Measurements from ENCODE around the gene TRIM28.
A peak's percentile ranks its signal among the peaks of the same experiment; 100 is the strongest.

Gene TRIM28

DNA sequence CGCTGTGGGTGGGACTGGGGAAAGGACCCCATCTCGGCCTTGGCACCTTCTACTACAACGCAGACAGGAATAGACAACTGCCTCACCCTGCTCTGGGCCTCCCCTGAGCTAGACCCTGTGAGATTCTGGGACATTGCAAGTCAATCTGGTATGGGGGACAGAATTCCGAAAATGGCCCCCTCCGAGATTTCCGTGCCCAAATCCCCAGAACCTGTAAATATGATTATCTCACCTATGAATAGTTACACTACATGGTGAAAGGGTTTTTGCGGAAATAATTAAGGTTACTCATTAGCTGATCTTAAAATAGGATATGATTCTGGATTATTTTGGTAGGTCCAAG is 23.6 kb upstream of the TRIM28 start:
- H3F3A ChIP-seq (ENCODE audit: low read depth), result no peaks in the 10 kb centered on the region
- peaks cover 35% of the 10 kb centered on the region for H3K79me2 ChIP-seq (ENCODE audit: insufficient read depth, low read length)
- no peaks in the 10 kb centered on the region for H3K36me3 ChIP-seq (ENCODE audit: insufficient read depth, low read length)
- H3K27me3 ChIP-seq (ENCODE audit: insufficient read depth, low read length, poor library complexity, severe bottlenecking), result no peaks in the 10 kb centered on the region
- H3K9ac ChIP-seq (ENCODE audit: low read depth, low read length, poor library complexity, severe bottlenecking), result peak overlapping the region; percentile 97
- TF ChIP-seq EZH2phosphoT487 (IDR thresholded peaks at IDR 0.05; ENCODE audit: borderline replicate concordance), result no peak
- TF ChIP-seq, protein P1, sequence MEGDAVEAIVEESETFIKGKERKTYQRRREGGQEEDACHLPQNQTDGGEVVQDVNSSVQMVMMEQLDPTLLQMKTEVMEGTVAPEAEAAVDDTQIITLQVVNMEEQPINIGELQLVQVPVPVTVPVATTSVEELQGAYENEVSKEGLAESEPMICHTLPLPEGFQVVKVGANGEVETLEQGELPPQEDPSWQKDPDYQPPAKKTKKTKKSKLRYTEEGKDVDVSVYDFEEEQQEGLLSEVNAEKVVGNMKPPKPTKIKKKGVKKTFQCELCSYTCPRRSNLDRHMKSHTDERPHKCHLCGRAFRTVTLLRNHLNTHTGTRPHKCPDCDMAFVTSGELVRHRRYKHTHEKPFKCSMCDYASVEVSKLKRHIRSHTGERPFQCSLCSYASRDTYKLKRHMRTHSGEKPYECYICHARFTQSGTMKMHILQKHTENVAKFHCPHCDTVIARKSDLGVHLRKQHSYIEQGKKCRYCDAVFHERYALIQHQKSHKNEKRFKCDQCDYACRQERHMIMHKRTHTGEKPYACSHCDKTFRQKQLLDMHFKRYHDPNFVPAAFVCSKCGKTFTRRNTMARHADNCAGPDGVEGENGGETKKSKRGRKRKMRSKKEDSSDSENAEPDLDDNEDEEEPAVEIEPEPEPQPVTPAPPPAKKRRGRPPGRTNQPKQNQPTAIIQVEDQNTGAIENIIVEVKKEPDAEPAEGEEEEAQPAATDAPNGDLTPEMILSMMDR (conservative IDR thresholded peaks at IDR 0.05; ENCODE audit: low read length), result no peak
- H3K4me1 ChIP-seq (ENCODE audit: insufficient read depth, low read length, poor library complexity, severe bottlenecking), result peaks cover 23% of the 10 kb centered on the region
- H3K9me2 ChIP-seq (replicated peaks; ENCODE audit: low read depth, low read length), result no peaks in the 10 kb centered on the region
- no peaks in the 10 kb centered on the region for H3K9me3 ChIP-seq (ENCODE audit: insufficient read depth, low read depth, low read length)
- H2AFZ ChIP-seq (ENCODE audit: low read length), result peak overlapping the region; percentile 80
- peak overlapping the region; percentile 93 for H3K4me2 ChIP-seq (ENCODE audit: low read depth, low read length, poor library complexity, severe bottlenecking)
- H3K4me3 ChIP-seq (ENCODE audit: low read length, poor library complexity, severe bottlenecking), result peak overlapping the region; percentile 87
- H4K20me1 ChIP-seq (ENCODE audit: insufficient read depth, low read length, poor library complexity, severe bottlenecking), result no peaks in the 10 kb centered on the region

DNA sequence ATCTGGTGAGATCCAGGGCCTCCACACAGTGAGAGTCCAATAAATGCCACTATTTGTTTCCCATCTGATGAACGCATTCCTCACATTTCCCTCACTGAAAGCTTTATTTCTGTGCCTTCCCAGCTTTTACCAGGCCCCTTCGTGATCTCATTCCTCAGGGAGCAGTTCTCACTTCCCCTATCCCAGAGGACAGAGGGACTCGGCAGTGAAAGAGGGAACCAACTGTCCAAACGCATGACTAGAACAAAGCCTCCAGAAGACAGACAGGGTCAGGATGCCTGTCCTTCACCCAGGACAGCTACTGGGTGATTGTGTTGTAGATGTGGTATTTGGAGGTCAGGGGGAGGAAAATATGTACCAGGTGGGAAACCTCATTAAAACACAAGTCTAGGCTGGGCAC is 22.2 kb upstream of the TRIM28 start:
- H3K79me2 ChIP-seq (ENCODE audit: insufficient read depth, low read length), result peaks cover 21% of the 10 kb centered on the region
- H3K9ac ChIP-seq (ENCODE audit: low read depth, low read length, poor library complexity, severe bottlenecking), result no peak overlapping the region
- no peaks in the 10 kb centered on the region for H3K36me3 ChIP-seq (ENCODE audit: insufficient read depth, low read length)
- no peak overlapping the region for H3K4me3 ChIP-seq (ENCODE audit: low read length, poor library complexity, severe bottlenecking)
- H3K9me2 ChIP-seq (replicated peaks; ENCODE audit: low read depth, low read length), result no peaks in the 10 kb centered on the region
- TF ChIP-seq, protein P1 (conservative IDR thresholded peaks at IDR 0.05; ENCODE audit: low read length), result no peak
- no peak for TF ChIP-seq EZH2phosphoT487 (IDR thresholded peaks at IDR 0.05; ENCODE audit: borderline replicate concordance)
- no peak overlapping the region for H3K4me2 ChIP-seq (ENCODE audit: low read depth, low read length, poor library complexity, severe bottlenecking)
- peaks cover 12% of the 10 kb centered on the region for H3K4me1 ChIP-seq (ENCODE audit: insufficient read depth, low read length, poor library complexity, severe bottlenecking)
- no peaks in the 10 kb centered on the region for H3K9me3 ChIP-seq (ENCODE audit: insufficient read depth, low read depth, low read length)
- H2AFZ ChIP-seq (ENCODE audit: low read length), result no peak overlapping the region
- H3K27me3 ChIP-seq (ENCODE audit: insufficient read depth, low read length, poor library complexity, severe bottlenecking), result no peaks in the 10 kb centered on the region
- no peaks in the 10 kb centered on the region for H4K20me1 ChIP-seq (ENCODE audit: insufficient read depth, low read length, poor library complexity, severe bottlenecking)
- H3F3A ChIP-seq (ENCODE audit: low read depth), result no peaks in the 10 kb centered on the region

DNA sequence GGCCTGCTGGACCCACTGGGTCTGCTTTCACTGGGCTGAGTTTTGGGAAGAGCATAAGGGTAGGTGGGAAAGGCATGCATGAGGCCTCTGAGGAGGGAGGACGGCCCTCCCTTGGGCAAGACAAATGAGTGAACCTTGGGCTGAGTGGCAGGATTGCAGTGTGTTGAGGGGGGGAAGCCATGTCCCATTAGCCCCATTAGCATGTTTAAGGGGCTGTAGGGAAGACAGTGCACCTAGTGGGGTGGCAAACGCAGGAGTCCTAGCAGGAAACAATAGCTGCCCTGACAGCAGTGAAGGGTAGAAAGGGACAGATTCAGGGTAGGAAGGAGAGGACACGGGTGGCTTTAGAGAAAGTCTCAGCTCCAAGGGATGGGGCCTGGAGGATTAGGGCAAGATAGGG is 21.2 kb upstream of the TRIM28 start:
- Histone ChIP-seq H3K27me3 (ENCODE audit: insufficient read depth, low read length, poor library complexity, severe bottlenecking) (no peaks in the 10 kb centered on the region), H3K4me3 (ENCODE audit: low read length, poor library complexity, severe bottlenecking) (no peak overlapping the region), H3K4me1 (ENCODE audit: insufficient read depth, low read length, poor library complexity, severe bottlenecking) (peaks cover 12% of the 10 kb centered on the region), H3K9ac (ENCODE audit: low read depth, low read length, poor library complexity, severe bottlenecking) (no peak overlapping the region), H3K79me2 (ENCODE audit: insufficient read depth, low read length) (peaks cover 10% of the 10 kb centered on the region), H4K20me1 (ENCODE audit: insufficient read depth, low read length, poor library complexity, severe bottlenecking) (no peaks in the 10 kb centered on the region), H3F3A (ENCODE audit: low read depth) (no peaks in the 10 kb centered on the region), H3K36me3 (ENCODE audit: insufficient read depth, low read length) (no peaks in the 10 kb centered on the region), H3K9me2 (replicated peaks; ENCODE audit: low read depth, low read length) (no peaks in the 10 kb centered on the region), H2AFZ (ENCODE audit: low read length) (no peak overlapping the region), H3K4me2 (ENCODE audit: low read depth, low read length, poor library complexity, severe bottlenecking) (no peak overlapping the region), H3K9me3 (ENCODE audit: insufficient read depth, low read depth, low read length) (no peaks in the 10 kb centered on the region)
- TF ChIP-seq, protein P1 (conservative IDR thresholded peaks at IDR 0.05; ENCODE audit: low read length), result no peak
- no peak for TF ChIP-seq EZH2phosphoT487 (IDR thresholded peaks at IDR 0.05; ENCODE audit: borderline replicate concordance)

All from Loucy (cell line).